ENCODE data around the gene NKAIN2.

The NKAIN2 gene

DNA sequence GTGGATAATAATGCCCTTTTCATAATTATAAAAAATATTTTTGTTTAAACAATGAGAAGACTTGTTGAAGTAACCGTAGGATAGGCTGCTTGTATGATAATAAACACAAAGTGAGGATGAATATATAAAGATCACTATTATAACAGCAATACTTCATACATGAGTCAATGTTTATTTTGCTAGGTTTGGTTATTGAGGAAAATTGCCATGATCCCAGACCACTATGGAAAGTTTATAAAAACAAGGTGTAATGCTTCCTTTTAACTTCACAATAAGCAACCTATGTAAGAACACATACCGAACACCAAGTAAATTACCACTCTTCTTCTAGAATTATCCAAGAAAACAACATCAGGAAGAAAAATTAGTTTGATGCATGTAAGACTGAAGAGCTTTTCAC is 663.3 kb downstream of the NKAIN2 start:
- TF ChIP-seq ESRRG (CRISPR knock-in tag; IDR thresholded peaks at IDR 0.05) (no peak), PATZ1 (CRISPR knock-in tag; IDR thresholded peaks at IDR 0.05; ENCODE audit: borderline replicate concordance) (no peak), ZNF8 (CRISPR knock-in tag; IDR thresholded peaks at IDR 0.05) (no peak), OSR1 (CRISPR knock-in tag; IDR thresholded peaks at IDR 0.05) (no peak), GLIS3 (CRISPR knock-in tag; IDR thresholded peaks at IDR 0.05) (no peak), CREB5 (CRISPR knock-in tag; IDR thresholded peaks at IDR 0.05; ENCODE audit: low read depth) (no peak), RARB (CRISPR knock-in tag; IDR thresholded peaks at IDR 0.05) (no peak), ZNF70 (CRISPR knock-in tag; IDR thresholded peaks at IDR 0.05) (no peak), ZFP3 (CRISPR knock-in tag; IDR thresholded peaks at IDR 0.05) (no peak), SNAI2 (CRISPR knock-in tag; IDR thresholded peaks at IDR 0.05) (no peak), CSDC2 (CRISPR knock-in tag; IDR thresholded peaks at IDR 0.05) (no peak), TOX (CRISPR knock-in tag; IDR thresholded peaks at IDR 0.05; ENCODE audit: borderline replicate concordance) (no peak), TCF4 (CRISPR knock-in tag; IDR thresholded peaks at IDR 0.05; ENCODE audit: borderline replicate concordance) (no peak), BACH2 (CRISPR knock-in tag; IDR thresholded peaks at IDR 0.05; ENCODE audit: borderline replicate concordance) (no peak), ISL1 (CRISPR knock-in tag; IDR thresholded peaks at IDR 0.05) (no peak)
- TF ChIP-seq, protein P1, sequence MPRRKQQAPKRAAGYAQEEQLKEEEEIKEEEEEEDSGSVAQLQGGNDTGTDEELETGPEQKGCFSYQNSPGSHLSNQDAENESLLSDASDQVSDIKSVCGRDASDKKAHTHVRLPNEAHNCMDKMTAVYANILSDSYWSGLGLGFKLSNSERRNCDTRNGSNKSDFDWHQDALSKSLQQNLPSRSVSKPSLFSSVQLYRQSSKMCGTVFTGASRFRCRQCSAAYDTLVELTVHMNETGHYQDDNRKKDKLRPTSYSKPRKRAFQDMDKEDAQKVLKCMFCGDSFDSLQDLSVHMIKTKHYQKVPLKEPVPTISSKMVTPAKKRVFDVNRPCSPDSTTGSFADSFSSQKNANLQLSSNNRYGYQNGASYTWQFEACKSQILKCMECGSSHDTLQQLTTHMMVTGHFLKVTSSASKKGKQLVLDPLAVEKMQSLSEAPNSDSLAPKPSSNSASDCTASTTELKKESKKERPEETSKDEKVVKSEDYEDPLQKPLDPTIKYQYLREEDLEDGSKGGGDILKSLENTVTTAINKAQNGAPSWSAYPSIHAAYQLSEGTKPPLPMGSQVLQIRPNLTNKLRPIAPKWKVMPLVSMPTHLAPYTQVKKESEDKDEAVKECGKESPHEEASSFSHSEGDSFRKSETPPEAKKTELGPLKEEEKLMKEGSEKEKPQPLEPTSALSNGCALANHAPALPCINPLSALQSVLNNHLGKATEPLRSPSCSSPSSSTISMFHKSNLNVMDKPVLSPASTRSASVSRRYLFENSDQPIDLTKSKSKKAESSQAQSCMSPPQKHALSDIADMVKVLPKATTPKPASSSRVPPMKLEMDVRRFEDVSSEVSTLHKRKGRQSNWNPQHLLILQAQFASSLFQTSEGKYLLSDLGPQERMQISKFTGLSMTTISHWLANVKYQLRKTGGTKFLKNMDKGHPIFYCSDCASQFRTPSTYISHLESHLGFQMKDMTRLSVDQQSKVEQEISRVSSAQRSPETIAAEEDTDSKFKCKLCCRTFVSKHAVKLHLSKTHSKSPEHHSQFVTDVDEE (CRISPR knock-in tag; IDR thresholded peaks at IDR 0.05): no peak
- TF ChIP-seq, protein P2, sequence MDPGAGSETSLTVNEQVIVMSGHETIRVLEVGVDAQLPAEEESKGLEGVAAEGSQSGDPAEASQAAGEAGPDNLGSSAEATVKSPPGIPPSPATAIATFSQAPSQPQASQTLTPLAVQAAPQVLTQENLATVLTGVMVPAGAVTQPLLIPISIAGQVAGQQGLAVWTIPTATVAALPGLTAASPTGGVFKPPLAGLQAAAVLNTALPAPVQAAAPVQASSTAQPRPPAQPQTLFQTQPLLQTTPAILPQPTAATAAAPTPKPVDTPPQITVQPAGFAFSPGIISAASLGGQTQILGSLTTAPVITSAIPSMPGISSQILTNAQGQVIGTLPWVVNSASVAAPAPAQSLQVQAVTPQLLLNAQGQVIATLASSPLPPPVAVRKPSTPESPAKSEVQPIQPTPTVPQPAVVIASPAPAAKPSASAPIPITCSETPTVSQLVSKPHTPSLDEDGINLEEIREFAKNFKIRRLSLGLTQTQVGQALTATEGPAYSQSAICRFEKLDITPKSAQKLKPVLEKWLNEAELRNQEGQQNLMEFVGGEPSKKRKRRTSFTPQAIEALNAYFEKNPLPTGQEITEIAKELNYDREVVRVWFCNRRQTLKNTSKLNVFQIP (CRISPR knock-in tag; IDR thresholded peaks at IDR 0.05; ENCODE audit: borderline replicate concordance, low read depth): no peak
- ATAC-seq: no peak

- ATAC-seq: no peak
Observed at GRCh38 chr6:124467366-124467765, 663.7 kb downstream of the NKAIN2 start.

DNA sequence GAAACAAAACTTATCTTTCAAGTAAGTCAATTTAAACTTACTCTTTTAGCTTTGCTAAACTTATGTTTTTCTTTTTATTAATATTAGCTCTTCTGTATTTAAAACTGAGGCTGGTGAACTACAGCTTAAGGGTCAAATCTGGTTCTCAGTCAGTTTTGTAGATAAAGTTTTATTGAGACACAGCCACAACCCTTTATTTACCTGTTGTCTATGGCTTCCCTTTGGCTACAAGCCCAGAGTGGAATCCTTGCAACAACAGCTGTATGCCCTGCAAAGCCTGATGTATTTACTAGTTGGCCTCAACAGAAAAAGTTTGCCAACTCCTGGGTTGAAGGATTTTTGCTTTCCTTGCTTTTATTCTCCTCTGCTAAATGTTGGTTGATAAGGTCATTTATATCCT is 667.1 kb downstream of the NKAIN2 start:
- TF ChIP-seq CSRNP3 (CRISPR knock-in tag; IDR thresholded peaks at IDR 0.05): no peak
- no peak for TF ChIP-seq TCF4 (CRISPR knock-in tag; IDR thresholded peaks at IDR 0.05; ENCODE audit: borderline replicate concordance)
- TF ChIP-seq PATZ1 (CRISPR knock-in tag; IDR thresholded peaks at IDR 0.05; ENCODE audit: borderline replicate concordance): no peak
- TF ChIP-seq ZFP30 (CRISPR knock-in tag; IDR thresholded peaks at IDR 0.05): no peak
- TF ChIP-seq SNAI2 (CRISPR knock-in tag; IDR thresholded peaks at IDR 0.05): no peak
- no peak for TF ChIP-seq BACH2 (CRISPR knock-in tag; IDR thresholded peaks at IDR 0.05; ENCODE audit: borderline replicate concordance)
- no peak for TF ChIP-seq ZFP3 (CRISPR knock-in tag; IDR thresholded peaks at IDR 0.05)
- no peak for TF ChIP-seq GLIS3 (CRISPR knock-in tag; IDR thresholded peaks at IDR 0.05)
- no peak for TF ChIP-seq ZNF70 (CRISPR knock-in tag; IDR thresholded peaks at IDR 0.05)
- no peak for TF ChIP-seq ARNTL (CRISPR knock-in tag; IDR thresholded peaks at IDR 0.05; ENCODE audit: borderline replicate concordance, low read depth)
- no peak for TF ChIP-seq ZNF565 (CRISPR knock-in tag; conservative IDR thresholded peaks at IDR 0.05; ENCODE audit: low read depth)
- no peak for TF ChIP-seq TOX (CRISPR knock-in tag; IDR thresholded peaks at IDR 0.05; ENCODE audit: borderline replicate concordance)
- no peak for TF ChIP-seq OSR1 (CRISPR knock-in tag; IDR thresholded peaks at IDR 0.05)
- TF ChIP-seq ZC3H10 (CRISPR knock-in tag; IDR thresholded peaks at IDR 0.05): no peak
- no peak for ATAC-seq

More at GRCh38 chr6:124467366-124467765, 663.7 kb downstream of the NKAIN2 start:
- TF ChIP-seq, protein P1 (CRISPR knock-in tag; IDR thresholded peaks at IDR 0.05): no peak
- TF ChIP-seq OSR1 (CRISPR knock-in tag; IDR thresholded peaks at IDR 0.05) (no peak), ZNF8 (CRISPR knock-in tag; IDR thresholded peaks at IDR 0.05) (no peak), BACH2 (CRISPR knock-in tag; IDR thresholded peaks at IDR 0.05; ENCODE audit: borderline replicate concordance) (no peak)
